HG03378 (cell line): Measurements from ENCODE around the gene KLHL12.

Source experiments
- ATAC-seq: cut with Tn5 transposase; IDR thresholded peaks from one replicate; pipeline ENCODE4 v1.9.1; 2021; ENCODE audit warnings: mild to moderate bottlenecking, moderate library complexity; ENCODE audit not compliant: unreplicated experiment

The KLHL12 gene

DNA sequence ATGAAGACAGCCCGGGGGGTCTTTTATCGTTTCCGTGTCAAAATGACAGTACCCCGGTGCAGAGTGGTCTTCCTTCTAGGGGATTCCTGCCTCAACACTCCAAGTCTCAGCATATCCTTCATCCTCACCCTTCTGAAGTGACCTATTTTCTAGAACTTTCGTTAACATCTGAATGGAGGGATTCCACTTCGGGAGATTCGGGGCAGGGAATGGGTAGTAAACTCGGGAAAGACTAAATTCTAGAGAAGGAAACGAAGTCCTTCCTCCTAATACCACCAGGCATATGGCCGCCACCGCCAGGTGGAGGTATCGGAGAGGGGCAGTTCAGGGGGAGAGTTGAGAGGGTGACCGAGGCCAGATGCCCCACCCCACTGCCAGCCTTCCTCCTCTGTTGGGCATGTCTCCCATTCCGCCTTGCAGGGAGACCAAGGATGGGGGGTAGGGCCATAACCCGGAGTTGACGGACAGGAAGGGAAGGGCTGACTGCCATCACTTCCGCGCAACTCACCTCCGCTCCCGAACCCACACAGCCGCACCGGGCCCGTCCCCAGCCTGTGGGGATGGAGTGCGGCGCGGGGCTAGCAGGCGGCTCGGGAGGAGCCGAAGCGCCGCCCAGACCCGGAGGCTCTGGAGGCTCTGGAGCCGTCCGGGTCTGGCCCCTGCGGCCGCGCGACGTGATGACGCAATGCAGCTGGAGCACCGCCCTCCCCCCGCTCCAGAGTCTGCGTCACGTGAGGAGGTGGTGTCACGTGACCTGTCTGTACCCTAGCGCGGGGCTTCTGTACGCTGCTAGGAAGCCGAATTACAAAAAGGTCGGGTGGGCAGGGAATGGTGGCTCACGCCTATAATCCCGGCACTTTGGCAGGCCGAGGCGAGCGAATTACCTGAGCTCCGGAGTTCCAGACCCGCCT is at the start of gene KLHL12:
TSS of gene KLHL12 (minus strand) at position 654 of the 911 bp plus-strand sequence. CDS start 2,072 bp downstream, outside the sequence.
- peak; percentile 57 for ATAC-seq

DNA sequence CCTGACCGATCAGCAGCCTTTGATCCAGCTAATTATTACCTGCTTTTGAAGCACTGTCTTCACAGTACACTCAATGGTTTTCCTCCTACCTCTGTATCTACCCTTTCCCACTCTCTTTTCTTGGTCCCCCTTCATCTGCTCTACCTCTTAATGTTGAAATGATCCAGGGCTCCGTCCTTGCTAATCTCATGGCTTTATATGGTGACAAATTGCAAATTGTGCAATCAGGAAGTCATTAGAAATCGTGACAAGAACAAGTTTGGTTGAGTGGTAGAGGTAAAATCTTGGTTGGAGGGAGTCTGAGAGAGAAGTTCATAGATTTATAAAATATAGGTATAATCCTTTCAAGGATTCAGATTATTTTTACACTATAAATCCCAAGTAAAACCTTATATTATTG is 49.6 kb upstream of the KLHL12 start:
- ATAC-seq, result no peak

DNA sequence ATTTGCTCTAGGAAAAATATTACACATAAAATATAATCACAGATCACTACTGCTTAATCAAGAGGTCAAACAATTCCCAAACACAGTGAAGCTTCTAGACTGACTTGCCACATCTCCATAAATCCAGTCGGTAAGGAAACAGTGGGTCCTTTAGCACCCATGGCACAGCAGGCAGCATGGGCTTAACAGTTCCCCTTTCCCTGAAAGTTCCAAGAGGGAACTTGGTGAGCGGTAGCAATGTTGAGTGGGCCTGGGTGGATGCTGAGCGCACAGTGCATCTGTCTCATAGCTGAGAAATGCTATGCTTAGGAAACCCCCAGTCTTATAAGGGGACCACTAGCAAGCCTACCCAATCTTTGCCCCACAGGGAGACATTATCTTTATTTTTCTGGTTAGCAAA is 47.8 kb upstream of the KLHL12 start:
- no peak for ATAC-seq

DNA sequence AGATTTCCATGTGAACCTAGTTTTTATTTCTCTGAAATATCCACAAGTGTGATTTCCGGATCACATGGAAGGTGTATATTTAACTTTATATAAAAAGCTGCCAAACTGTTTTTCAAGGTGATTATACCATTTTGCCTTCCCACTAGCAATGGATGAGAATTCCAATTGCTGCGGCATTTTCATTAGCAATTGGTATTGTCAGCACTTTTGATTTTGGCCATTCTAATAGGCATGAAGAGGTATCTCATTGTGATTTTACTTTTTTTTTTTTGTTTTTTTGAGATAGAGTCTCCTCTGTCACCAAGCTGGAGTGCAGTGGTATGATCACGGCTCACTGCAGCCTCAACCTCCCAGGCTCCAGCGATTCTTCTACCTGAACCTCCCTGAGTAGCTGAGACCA is 45.0 kb upstream of the KLHL12 start:
- no peak for ATAC-seq

DNA sequence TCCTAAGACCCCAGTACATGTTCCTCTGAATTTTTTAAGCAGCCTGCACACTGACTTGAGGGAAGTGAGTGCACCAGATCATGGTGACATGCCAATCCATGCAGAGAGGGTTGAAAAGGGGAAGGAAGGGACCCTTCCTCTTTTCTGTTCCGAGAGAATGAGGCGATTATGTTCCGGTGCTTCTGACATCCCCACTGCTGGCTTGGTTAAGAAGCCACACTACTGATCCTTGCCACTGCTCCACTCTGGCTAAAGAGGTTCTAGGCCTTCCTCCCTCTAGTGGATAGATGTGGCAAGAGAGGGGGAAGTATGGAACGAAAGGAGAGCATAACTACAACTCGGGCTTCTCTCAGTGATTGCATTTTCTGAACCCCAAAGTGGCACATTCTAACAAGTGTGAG is 41.9 kb upstream of the KLHL12 start:
- ATAC-seq, result peak; percentile 49

DNA sequence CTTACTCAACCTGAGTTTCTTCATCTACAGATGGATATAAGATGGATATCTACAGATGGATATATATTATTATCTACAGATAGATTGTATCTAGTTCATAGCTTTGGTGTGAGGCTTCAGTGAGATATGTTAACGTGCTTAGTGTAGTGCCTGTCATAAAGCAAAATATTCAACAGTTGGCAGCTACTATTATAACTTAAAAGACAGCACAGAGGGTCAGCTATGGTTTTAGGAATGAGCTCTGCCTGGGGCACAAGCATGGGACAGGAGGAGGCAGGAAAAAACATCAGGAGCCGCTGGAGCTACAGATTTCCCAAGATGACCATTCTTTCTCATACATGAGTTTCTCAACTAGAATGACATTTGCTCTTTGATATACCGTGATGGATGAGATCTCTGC is 41.3 kb upstream of the KLHL12 start:
- ATAC-seq, result no peak

DNA sequence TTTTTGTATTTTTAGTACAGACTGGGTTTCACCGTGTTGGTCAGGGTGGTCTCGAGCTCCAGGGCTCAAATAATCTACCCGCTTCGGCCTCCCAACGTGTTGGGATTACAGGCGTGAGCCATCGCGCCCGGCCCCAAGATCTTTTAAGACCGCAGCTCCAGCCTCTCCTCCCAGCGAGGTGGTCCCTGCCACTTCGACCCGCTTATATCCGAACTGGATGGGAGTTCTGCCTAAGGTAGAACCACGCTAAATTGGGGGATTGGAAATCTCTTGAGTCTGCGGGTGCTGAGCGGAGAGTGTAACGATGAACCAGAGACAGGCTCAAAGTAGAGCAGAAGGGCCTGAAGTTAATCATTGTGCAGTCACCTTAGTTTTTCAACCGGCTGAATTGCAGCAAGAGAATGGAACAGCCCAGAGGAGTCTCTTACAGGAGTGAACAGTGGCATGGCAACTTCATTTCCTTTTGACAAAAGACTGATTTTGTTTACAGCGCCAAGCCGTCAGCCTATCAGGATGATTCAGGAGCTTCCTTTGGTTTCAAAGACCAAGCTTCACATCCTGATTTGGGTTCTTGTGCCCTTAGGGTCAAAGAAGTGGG is 40.7 kb upstream of the KLHL12 start:
- ATAC-seq, result no peak

DNA sequence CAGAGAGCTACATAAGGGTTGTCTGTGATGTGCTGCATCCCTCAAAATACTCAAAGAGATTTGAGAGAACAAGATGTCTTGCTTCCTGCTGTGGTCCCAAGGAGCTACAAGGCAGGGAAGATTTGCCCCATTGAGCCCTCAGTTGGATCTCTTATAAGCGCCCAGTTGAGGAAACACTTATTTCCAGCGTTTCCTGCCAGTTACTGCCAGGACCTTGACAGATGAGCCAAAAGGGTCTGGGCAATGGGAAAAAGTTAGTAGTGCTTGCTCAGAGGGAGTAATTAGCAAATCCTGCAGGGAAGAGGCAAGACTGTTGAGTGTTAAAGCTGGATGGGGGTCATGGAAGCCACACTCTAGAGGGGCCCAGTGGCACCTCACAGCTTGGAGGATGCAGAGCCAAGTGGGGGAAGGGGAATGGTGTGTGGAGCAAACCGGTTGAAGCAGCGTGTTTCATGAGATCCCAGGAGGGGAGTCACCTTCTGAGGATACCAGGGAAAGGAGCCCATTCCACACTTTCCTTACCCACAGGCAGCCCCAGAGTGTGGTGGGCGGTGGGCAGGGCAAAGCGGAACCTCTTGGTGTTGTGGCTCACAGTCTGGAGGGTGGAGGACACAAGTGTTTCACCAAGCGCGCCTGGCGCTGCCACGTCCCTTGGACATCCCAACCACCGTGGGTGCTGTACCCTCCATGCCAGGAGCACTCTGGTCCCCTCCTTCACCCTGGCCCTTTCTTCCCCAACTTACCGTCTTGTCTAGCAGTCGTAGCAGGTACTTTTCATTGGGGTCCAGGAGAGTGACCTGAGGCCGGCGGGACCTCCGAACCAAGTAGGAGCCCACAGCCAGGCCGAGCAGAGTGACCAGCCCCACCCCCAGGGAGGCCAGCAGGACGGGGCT is 39.2 kb upstream of the KLHL12 start:
- no peak for ATAC-seq

DNA sequence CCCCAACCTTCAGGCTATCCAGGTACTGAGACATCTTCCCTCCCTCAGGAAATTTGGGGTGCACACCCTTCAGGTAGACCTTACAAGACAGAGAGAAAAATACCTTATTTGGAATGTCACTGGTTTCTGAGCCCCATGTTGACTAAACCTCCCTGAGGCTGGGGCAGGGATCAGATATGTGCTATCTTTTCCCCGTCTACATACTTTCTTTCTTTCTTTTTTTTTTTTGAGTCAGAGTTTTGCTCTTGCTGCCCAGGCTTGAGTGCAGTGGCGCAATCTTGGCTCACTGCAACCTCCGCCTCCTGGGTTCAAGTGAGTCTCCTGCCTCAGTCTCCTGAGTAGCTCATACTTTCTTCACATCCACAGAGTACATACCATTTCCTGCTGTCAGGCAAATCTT is 38.4 kb upstream of the KLHL12 start:
- ATAC-seq, result no peak

DNA sequence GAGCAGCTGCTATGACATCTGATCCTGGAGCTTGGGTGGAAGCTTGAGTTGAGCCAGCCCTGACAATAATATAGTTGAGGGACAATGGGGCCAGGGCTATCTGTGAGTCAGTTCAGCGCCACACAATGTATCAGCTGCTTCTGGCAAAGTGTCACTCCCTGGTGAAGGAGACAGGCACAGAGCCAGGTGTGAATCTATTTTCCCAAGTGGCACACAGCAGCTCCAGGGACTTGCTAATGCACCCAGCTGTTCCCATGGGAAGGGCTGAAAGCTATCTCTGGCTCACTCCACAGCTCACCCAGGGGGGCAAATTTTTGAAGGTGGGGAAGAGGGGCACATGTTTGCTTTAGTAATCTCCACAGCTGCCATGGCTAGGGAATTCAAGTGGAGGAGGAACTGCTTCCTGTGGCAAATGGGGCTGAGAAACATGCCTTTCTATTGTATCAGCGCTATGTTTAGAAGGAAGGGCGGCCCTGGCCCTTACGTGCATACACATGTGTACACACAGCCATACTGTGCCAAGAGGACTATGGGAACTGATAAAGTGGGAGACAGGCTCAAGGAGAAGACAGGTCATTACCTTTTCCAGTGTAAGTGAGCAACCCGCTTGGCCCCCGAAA is 37.9 kb upstream of the KLHL12 start:
- no peak for ATAC-seq

DNA sequence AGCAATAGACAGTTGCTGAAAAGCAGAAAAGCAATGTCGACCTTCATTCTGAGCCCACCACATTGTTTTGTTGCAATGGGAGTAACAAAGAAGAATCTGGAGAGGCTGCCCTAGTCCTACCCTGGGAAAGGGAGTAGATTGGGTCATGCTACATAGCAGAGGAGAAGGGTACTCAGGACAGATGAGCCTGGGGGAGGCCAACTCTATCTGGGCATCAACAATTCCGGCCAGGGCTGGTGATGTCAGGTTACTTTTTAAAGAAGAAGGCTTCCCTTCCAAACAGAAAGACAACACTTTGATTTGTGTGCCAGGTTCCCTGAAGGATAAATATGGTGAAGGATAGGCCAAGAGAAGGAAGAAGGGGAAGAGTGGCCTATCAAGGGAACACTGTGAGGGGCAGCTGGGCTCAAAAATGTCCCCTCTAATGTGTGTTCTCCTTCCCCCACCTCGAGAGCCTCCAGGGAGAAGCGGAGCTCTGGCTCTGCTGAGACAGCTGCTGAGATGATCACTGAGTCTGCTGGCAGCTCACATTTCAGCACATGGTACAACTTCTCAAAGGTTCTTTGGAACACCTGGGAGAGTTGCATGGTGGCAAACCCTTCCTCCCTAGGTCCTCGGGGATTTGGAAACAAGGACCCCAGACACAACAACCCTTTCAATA is 34.3 kb upstream of the KLHL12 start:
- ATAC-seq, result no peak

DNA sequence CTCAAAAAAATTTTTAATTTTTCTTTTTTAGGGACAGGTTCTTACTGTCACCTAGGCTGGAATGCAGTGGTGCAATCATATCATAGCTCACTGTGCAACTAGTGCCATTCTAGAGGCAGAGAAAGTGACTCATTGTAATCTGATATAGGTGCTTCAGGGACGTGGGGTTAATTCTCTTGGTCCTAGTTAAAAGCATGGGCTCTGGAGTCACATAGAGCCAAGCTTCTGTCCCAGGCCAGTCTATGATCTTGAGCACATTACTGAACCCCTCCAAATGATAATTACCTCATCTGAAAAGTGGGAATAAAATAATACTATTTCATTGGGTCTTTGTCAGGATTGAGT is 32.2 kb upstream of the KLHL12 start:
- ATAC-seq, result no peak

DNA sequence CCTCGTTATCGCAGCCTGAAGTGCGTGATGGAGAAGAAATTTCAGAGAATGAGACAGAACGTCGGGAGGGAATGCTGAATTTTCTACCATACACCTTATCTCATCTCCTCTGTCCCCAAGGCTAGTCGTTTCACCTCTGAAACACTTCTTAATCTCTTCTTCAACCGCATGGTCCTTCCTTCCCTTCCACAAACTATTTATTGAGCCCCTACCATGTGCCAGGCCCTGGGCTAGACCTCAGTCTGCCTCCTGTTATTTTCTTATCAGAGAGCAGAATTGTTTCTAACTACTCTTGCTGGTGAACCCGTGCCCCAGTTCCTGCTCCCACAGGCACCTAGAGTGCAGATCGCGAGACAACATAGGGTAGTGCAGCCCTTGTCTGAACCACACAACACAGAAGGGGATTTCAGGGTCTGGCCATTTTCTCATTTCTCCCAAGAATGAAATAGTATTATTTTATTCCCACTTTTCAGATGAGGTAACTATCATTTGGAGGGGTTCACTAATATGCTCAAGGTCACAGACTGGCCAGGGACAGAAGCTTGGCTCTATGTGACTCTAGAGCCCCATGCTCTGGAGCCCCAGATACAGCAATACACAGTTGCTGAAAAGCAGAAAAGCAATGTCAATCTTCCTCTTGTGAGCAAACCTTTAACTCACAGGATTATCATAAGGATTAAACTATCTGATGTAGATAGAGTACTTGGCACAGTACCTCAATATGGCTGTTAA is 31.7 kb upstream of the KLHL12 start:
- peak; percentile 5 for ATAC-seq

DNA sequence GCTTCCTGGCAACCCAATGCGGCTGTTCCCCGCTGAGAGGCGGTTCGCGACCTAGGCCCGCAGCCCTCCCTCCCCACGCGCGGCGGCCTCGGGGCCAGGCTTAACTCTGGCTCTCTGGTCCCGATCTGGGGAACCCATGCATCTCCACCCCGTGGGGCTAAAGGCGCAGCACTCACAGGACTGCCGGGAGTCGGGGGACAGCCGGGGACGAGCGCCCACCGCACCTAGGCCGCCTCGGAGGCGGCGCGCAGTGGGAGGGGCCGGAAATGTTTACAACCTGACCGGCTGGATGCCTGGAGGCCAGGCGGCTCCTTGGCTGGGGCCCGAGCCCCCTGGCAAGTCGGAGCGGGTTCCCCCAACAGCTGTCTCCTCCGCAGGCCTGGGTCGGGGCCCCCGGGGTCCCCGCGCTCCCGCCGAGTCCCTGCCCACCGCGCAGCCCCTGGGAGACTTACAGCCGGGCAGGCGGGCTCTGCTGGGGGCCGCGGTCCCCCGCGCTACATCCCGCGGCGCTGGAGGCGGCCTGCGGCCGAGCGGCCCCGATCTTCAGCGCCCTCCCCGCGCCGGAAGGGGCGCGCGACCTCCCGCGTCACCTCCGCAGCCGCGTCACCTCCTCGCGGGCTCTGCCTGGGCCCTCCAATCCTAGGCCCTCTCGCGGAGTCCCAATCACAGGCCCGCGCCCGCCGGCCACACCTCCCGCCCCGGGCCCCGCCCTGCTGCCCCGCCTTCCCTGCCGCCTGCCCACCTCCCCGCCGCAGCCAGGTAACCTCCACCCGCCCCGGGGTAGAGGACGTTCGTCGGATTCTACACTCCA is 30.9 kb upstream of the KLHL12 start, which contains the start of gene ADIPOR1:
TSS of gene ADIPOR1 (minus strand) at position 580 of the 811 bp plus-strand sequence. CDS start 7,242 bp downstream, outside the sequence.
- ATAC-seq, result peak; percentile 78

DNA sequence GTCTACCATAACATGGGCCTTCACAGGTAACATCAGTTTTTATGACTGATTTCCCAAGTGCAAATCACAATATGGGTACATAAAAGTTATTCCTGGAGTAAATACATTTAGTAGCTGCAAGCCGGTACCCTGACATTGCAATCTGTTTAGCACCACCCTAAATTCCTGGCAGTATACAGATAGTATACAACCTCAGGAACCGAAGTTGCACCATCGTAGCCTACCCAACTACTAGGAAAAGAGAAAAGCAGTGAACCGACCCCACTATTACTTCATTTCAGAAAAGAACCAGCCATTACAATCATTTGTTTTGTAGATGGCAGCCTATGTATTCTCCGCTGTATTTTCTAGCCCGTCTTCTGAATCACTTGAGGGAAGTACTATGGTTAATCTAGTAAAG is 29.9 kb upstream of the KLHL12 start:
- no peak for ATAC-seq

DNA sequence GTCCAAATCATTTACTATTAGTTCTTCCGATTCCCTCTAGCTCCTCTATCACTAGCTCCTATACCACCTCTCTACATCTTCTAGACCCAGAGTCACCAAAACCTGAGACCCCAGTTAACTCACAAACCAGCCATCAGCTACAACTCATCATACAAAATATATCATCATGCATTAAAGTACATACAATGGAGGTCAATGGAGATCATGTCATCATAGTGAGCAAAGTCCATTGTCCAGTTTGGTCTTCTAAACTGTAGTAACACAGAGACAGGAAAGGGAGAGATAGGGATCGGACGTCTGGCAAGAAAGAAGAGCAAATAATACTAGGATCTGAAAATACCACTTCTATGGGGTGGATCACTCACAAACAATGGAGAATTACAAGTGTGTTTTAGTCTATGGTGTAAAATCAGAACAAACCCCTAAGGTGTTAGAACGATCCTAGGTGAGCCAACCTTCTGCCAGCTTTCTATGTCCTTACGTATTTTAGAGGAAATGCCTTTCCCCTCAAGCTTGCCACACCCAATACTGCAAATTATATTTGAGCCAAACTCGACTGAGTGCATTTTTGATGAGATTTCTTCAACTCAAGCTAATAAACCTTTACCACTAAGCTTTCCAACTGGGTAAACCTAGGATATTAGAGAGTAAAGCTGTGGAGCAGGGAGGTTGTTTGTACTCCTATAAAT is 27.2 kb upstream of the KLHL12 start:
- ATAC-seq, result no peak

DNA sequence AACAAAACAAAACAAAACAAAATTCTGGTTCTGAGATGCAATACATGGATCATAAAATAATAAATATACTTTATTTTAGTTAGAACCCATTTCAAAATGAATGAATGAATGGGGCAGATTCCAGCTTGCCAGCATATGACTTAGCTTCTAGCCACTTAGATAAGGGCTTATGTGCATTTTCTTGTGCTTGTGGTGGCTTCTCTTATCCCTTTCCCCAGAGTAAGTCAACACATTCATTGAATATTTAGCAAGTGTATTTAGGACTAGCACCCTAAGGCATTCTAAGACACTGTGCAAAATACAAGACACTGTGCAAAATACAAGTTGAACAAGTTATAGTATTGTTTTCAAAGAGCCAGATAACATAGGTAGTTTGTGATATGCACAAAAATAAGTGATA is 26.4 kb upstream of the KLHL12 start:
- no peak for ATAC-seq

DNA sequence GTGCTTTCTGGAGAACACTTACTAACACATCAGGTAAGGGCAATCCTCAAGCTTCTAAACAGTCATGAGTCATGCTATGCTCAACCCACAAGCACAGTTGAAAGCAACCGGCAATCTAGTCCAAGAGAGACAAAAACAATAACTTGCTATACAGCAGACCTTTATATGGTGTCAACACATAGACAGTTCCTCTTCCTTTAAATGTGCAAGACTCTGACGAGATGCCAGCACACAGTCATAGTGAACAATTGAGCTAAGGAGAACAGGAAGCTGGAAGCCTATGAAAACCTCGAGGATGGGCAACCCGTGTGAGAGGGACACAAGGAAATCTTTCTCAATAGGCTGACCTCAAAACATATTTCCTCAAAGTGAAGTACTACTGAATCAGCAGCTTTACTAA is 25.8 kb upstream of the KLHL12 start:
- no peak for ATAC-seq
